Measurements from ENCODE around the gene GZMM. TPM values are rescaled to one million over a fixed set of nuclear protein-coding genes. Genes with fewer than 3 reads are reported as not detected.
A peak's percentile ranks its signal among the peaks of the same experiment; 100 is the strongest.

The GZMM gene
- total and polyA plus RNA-seq, 2 of the 13 experiments (the other 11 are each of a cell fraction or from before 2014, with no cell fraction given) = 0.07 TPM; not detected in 1

DNA sequence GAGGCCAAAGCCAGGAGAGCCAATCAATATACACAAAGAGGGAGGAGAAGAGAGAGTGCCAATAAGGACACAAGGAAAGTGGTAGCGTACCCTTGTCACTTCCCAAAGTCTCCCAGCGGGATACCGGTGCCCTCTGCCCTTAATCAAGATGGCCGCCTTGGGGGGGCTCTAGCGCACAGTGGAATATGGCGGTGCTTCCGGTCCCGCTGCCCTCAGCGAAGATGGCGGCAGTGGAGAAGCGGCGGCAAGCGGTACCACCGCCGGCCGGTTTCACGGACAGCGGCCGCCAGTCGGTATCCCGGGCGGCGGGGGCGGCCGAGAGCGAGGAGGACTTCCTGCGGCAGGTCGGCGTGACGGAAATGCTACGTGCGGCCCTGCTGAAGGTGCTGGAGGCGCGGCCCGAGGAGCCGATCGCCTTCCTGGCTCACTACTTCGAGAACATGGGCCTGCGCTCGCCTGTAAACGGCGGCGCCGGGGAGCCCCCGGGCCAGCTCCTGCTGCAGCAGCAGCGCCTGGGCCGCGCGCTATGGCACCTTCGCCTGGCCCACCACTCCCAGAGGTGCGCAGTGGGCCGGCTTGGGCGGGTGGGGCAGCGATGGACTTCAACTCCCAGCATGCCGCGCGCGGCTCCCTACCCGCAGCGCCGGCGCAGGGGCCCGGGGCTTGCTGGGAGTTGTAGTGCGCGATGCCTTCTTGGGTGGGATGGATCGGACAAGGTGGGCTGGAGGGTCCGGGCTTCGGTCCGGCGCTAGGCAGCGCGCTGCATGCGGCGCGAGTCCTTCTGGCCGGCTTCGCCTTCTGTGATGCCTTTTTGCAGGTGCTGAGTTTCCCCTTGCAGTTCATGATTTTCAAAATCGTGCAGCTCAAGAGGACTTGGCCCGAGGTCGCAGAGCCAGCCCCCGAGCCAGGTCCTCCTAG is 36.3 kb upstream of the GZMM start, which contains the start of gene TPGS1 (continued):
- TF ChIP-seq, protein P1, sequence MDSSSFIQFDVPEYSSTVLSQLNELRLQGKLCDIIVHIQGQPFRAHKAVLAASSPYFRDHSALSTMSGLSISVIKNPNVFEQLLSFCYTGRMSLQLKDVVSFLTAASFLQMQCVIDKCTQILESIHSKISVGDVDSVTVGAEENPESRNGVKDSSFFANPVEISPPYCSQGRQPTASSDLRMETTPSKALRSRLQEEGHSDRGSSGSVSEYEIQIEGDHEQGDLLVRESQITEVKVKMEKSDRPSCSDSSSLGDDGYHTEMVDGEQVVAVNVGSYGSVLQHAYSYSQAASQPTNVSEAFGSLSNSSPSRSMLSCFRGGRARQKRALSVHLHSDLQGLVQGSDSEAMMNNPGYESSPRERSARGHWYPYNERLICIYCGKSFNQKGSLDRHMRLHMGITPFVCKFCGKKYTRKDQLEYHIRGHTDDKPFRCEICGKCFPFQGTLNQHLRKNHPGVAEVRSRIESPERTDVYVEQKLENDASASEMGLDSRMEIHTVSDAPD (CRISPR knock-in tag; IDR thresholded peaks at IDR 0.05) = peak; percentile 19; the same call in 1 of the 2 replicates
- TF ChIP-seq, protein P2, sequence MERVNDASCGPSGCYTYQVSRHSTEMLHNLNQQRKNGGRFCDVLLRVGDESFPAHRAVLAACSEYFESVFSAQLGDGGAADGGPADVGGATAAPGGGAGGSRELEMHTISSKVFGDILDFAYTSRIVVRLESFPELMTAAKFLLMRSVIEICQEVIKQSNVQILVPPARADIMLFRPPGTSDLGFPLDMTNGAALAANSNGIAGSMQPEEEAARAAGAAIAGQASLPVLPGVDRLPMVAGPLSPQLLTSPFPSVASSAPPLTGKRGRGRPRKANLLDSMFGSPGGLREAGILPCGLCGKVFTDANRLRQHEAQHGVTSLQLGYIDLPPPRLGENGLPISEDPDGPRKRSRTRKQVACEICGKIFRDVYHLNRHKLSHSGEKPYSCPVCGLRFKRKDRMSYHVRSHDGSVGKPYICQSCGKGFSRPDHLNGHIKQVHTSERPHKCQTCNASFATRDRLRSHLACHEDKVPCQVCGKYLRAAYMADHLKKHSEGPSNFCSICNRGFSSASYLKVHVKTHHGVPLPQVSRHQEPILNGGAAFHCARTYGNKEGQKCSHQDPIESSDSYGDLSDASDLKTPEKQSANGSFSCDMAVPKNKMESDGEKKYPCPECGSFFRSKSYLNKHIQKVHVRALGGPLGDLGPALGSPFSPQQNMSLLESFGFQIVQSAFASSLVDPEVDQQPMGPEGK (CRISPR knock-in tag; IDR thresholded peaks at IDR 0.05) = peak; percentile 54
- TF ChIP-seq MLLT10 (CRISPR knock-in tag; IDR thresholded peaks at IDR 0.05) = no peak
- TF ChIP-seq, protein P3, sequence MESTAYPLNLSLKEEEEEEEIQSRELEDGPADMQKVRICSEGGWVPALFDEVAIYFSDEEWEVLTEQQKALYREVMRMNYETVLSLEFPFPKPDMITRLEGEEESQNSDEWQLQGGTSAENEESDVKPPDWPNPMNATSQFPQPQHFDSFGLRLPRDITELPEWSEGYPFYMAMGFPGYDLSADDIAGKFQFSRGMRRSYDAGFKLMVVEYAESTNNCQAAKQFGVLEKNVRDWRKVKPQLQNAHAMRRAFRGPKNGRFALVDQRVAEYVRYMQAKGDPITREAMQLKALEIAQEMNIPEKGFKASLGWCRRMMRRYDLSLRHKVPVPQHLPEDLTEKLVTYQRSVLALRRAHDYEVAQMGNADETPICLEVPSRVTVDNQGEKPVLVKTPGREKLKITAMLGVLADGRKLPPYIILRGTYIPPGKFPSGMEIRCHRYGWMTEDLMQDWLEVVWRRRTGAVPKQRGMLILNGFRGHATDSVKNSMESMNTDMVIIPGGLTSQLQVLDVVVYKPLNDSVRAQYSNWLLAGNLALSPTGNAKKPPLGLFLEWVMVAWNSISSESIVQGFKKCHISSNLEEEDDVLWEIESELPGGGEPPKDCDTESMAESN (CRISPR knock-in tag; conservative IDR thresholded peaks at IDR 0.05) = 0 out of 2 replicates have a peak, but pooled peaks have one; percentile 20
- TF ChIP-seq, protein P4, sequence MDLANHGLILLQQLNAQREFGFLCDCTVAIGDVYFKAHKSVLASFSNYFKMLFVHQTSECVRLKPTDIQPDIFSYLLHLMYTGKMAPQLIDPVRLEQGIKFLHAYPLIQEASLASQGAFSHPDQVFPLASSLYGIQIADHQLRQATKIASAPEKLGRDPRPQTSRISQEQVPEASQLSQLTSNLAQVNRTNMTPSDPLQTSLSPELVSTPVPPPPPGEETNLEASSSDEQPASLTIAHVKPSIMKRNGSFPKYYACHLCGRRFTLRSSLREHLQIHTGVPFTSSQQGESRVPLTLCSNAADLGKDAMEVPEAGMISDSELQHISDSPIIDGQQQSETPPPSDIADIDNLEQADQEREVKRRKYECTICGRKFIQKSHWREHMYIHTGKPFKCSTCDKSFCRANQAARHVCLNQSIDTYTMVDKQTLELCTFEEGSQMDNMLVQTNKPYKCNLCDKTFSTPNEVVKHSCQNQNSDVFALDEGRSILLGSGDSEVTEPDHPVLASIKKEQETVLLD (CRISPR knock-in tag; IDR thresholded peaks at IDR 0.05; ENCODE audit: low read depth) = peak; percentile 59; the same call in 1 of the 2 replicates
- no peak for TF ChIP-seq HOXA7 (CRISPR knock-in tag; IDR thresholded peaks at IDR 0.05)
- TF ChIP-seq ATRX (CRISPR knock-in tag; IDR thresholded peaks at IDR 0.05; ENCODE audit: borderline replicate concordance) = no peak
- TF ChIP-seq KLF9 (CRISPR knock-in tag; IDR thresholded peaks at IDR 0.05; ENCODE audit: low read depth) = no peak
- TF ChIP-seq ZNF780A (CRISPR knock-in tag; IDR thresholded peaks at IDR 0.05) = no peak
- TF ChIP-seq SKI (IDR thresholded peaks at IDR 0.05; ENCODE audit: partially characterized antibody) = no peak
- no peak for TF ChIP-seq E2F5 (CRISPR knock-in tag; conservative IDR thresholded peaks at IDR 0.05)
- no peak; the same call in 1 of the 2 replicates for TF ChIP-seq ZNF280B (CRISPR knock-in tag; IDR thresholded peaks at IDR 0.05; ENCODE audit: borderline replicate concordance)
- TF ChIP-seq SNRNP70 (IDR thresholded peaks at IDR 0.05; ENCODE audit: low read depth, low read length) = no peak
- TF ChIP-seq ZNF160 (CRISPR knock-in tag; IDR thresholded peaks at IDR 0.05) = 0 out of 2 replicates have a peak, but pooled peaks have one; percentile 59
- TF ChIP-seq ZNF501 (CRISPR knock-in tag; IDR thresholded peaks at IDR 0.05) = peak; percentile 75
- no peak for TF ChIP-seq MIER2 (CRISPR knock-in tag; IDR thresholded peaks at IDR 0.05)
- TF ChIP-seq TOE1 (CRISPR knock-in tag; IDR thresholded peaks at IDR 0.05) = no peak
- peak; percentile 68; the same call in 1 of the 2 replicates for TF ChIP-seq SP4 (CRISPR knock-in tag; IDR thresholded peaks at IDR 0.05)
- no peak for TF ChIP-seq MTF2 (CRISPR knock-in tag; IDR thresholded peaks at IDR 0.05; ENCODE audit: borderline replicate concordance)

Data from HepG2 (cell line).